ENCODE data around the gene PLA2G4A.

The PLA2G4A gene

GRCh38 chr1:186828611-186829454 is at the start of gene PLA2G4A:
Gene PLA2G4A, plus strand, starts transcription at chr1:186828949. Its CDS starts 25,406 bp downstream, at chr1:186854355.
- no peak for DNase-seq (ENCODE audit: low read depth, low spot score)

- no peak for DNase-seq (ENCODE audit: low read depth, low spot score)
These were observed 48.7 kb upstream of the PLA2G4A start for GRCh38 chr1:186780076-186780475.

- no peak for DNase-seq (ENCODE audit: low read depth, low spot score)
These were observed 47.0 kb upstream of the PLA2G4A start for GRCh38 chr1:186781730-186782129.

- no peak for DNase-seq (ENCODE audit: low read depth, low spot score)
These were observed 46.0 kb upstream of the PLA2G4A start for GRCh38 chr1:186782791-186783190.

GRCh38 chr1:186783193-186783592 is 45.6 kb upstream of the PLA2G4A start:
- DNase-seq (ENCODE audit: low read depth, low spot score), result no peak

GRCh38 chr1:186785503-186785902 is 43.2 kb upstream of the PLA2G4A start:
- no peak for DNase-seq (ENCODE audit: low read depth, low spot score)

- DNase-seq (ENCODE audit: low read depth, low spot score), result no peak
These were observed 38.6 kb upstream of the PLA2G4A start for GRCh38 chr1:186790101-186790500.

GRCh38 chr1:186792870-186793581 is 35.7 kb upstream of the PLA2G4A start:
- DNase-seq (ENCODE audit: low read depth, low spot score), result no peak

GRCh38 chr1:186793582-186793927 is 35.2 kb upstream of the PLA2G4A start:
- no peak for DNase-seq (ENCODE audit: low read depth, low spot score)

- DNase-seq (ENCODE audit: low read depth, low spot score), result no peak
These were observed 29.6 kb upstream of the PLA2G4A start for GRCh38 chr1:186798960-186799688.

- no peak for DNase-seq (ENCODE audit: low read depth, low spot score)
These were observed 29.1 kb upstream of the PLA2G4A start for GRCh38 chr1:186799689-186800054.

GRCh38 chr1:186802388-186802787 is 26.4 kb upstream of the PLA2G4A start:
- DNase-seq (ENCODE audit: low read depth, low spot score), result no peak

GRCh38 chr1:186804679-186805078 is 24.1 kb upstream of the PLA2G4A start:
- no peak for DNase-seq (ENCODE audit: low read depth, low spot score)

- DNase-seq (ENCODE audit: low read depth, low spot score), result no peak
These were observed 22.3 kb upstream of the PLA2G4A start for GRCh38 chr1:186806477-186806876.

- no peak for DNase-seq (ENCODE audit: low read depth, low spot score)
These were observed 21.6 kb upstream of the PLA2G4A start for GRCh38 chr1:186807163-186807562.

GRCh38 chr1:186811892-186812291 is 16.9 kb upstream of the PLA2G4A start:
- DNase-seq (ENCODE audit: low read depth, low spot score), result no peak

- no peak for DNase-seq (ENCODE audit: low read depth, low spot score)
These were observed 16.2 kb upstream of the PLA2G4A start for GRCh38 chr1:186812570-186812969.

GRCh38 chr1:186813420-186813819 is 15.3 kb upstream of the PLA2G4A start:
- DNase-seq (ENCODE audit: low read depth, low spot score), result no peak

- no peak for DNase-seq (ENCODE audit: low read depth, low spot score)
These were observed 9.6 kb upstream of the PLA2G4A start for GRCh38 chr1:186819126-186819525.

GRCh38 chr1:186819563-186819962 is 9.2 kb upstream of the PLA2G4A start:
- no peak for DNase-seq (ENCODE audit: low read depth, low spot score)

- no peak for DNase-seq (ENCODE audit: low read depth, low spot score)
These were observed 1.2 kb downstream of the PLA2G4A start for GRCh38 chr1:186829686-186830587.

Data from activated CD4-positive, CD25-positive, alpha-beta regulatory T cell treated with anti-CD3 and anti-CD28 coated beads, Interleukin-2, amount 50 U/mL, for 16 hours (primary cell).